Measurements from ENCODE around the gene ACAP3. TPM values are rescaled to one million over a fixed set of nuclear protein-coding genes. Genes with fewer than 3 reads are reported as not detected.

The ACAP3 gene
- total and polyA plus RNA-seq, 10 of the 15 experiments (the other 5 are each of a cell fraction or from before 2014, with no cell fraction given): 0.05 to 34.2 (median 7.1) TPM

- TF ChIP-seq REST (IDR thresholded peaks at IDR 0.05; ENCODE audit: low read depth, low read length): peak; percentile 21; the same call in 1 of the 2 replicates
- no peak for TF ChIP-seq ZNF384 (IDR thresholded peaks at IDR 0.05; ENCODE audit: borderline replicate concordance, low read depth, low read length)
- no peak for TF ChIP-seq NR2C2 (IDR thresholded peaks at IDR 0.05; ENCODE audit: borderline replicate concordance, control insufficient read depth, insufficient read length, low read depth)
- TF ChIP-seq SIN3A (IDR thresholded peaks at IDR 0.05; ENCODE audit: low read depth, low read length): no peak
- TF ChIP-seq TARDBP (IDR thresholded peaks at IDR 0.05; ENCODE audit: borderline replicate concordance): peak; percentile 84; the same call in 1 of the 2 replicates
- TF ChIP-seq NFYA (IDR thresholded peaks at IDR 0.05; ENCODE audit: borderline replicate concordance, low read depth, low read length): no peak
- TF ChIP-seq CEBPB (IDR thresholded peaks at IDR 0.05; ENCODE audit: borderline replicate concordance in 1 of 2, low read depth in 2 of 2, low read length in 2 of 2): no peak
- TF ChIP-seq, protein P1, sequence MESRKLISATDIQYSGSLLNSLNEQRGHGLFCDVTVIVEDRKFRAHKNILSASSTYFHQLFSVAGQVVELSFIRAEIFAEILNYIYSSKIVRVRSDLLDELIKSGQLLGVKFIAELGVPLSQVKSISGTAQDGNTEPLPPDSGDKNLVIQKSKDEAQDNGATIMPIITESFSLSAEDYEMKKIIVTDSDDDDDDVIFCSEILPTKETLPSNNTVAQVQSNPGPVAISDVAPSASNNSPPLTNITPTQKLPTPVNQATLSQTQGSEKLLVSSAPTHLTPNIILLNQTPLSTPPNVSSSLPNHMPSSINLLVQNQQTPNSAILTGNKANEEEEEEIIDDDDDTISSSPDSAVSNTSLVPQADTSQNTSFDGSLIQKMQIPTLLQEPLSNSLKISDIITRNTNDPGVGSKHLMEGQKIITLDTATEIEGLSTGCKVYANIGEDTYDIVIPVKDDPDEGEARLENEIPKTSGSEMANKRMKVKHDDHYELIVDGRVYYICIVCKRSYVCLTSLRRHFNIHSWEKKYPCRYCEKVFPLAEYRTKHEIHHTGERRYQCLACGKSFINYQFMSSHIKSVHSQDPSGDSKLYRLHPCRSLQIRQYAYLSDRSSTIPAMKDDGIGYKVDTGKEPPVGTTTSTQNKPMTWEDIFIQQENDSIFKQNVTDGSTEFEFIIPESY (IDR thresholded peaks at IDR 0.05): no peak
- TF ChIP-seq BRCA1 (IDR thresholded peaks at IDR 0.05; ENCODE audit: low read depth, low read length): no peak
- TF ChIP-seq ZNF24 (IDR thresholded peaks at IDR 0.05): peak; percentile 54; the same call in 1 of the 2 replicates
- no peak for TF ChIP-seq MTA2 (IDR thresholded peaks at IDR 0.05; ENCODE audit: low read depth)
- TF ChIP-seq YBX1 (IDR thresholded peaks at IDR 0.05): no peak
- no peak for TF ChIP-seq PML (IDR thresholded peaks at IDR 0.05; ENCODE audit: low read length)
- TF ChIP-seq EP300 (IDR thresholded peaks at IDR 0.05; ENCODE audit: borderline replicate concordance in 1 of 2, control insufficient read depth in 1 of 2, low read depth in 2 of 2, low read length in 2 of 2): no peak
- TF ChIP-seq, protein P2, sequence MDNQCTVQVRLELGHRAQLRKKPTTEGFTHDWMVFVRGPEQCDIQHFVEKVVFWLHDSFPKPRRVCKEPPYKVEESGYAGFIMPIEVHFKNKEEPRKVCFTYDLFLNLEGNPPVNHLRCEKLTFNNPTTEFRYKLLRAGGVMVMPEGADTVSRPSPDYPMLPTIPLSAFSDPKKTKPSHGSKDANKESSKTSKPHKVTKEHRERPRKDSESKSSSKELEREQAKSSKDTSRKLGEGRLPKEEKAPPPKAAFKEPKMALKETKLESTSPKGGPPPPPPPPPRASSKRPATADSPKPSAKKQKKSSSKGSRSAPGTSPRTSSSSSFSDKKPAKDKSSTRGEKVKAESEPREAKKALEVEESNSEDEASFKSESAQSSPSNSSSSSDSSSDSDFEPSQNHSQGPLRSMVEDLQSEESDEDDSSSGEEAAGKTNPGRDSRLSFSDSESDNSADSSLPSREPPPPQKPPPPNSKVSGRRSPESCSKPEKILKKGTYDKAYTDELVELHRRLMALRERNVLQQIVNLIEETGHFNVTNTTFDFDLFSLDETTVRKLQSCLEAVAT (IDR thresholded peaks at IDR 0.05): no peak
- TF ChIP-seq IRF5 (IDR thresholded peaks at IDR 0.05; ENCODE audit: borderline replicate concordance): no peak
- TF ChIP-seq DPF2 (IDR thresholded peaks at IDR 0.05): peak; percentile 66
- peak; percentile 53 for TF ChIP-seq RELA (IDR thresholded peaks at IDR 0.05; ENCODE audit: borderline replicate concordance, partially characterized antibody)
- 0 out of 2 replicates have a peak, but pooled peaks have one; percentile 50 for TF ChIP-seq POLR2AphosphoS5 (IDR thresholded peaks at IDR 0.05; ENCODE audit: low read length)
- TF ChIP-seq CBX3 (IDR thresholded peaks at IDR 0.05; ENCODE audit: borderline replicate concordance, low read depth): no peak
- TF ChIP-seq RUNX3 (IDR thresholded peaks at IDR 0.05; ENCODE audit: low read length): peak; percentile 51
- peak; percentile 83; the same call in 1 of the 2 replicates for TF ChIP-seq ASH2L (IDR thresholded peaks at IDR 0.05; ENCODE audit: borderline replicate concordance, low read depth)
- peak; percentile 97 for TF ChIP-seq NR2C1 (IDR thresholded peaks at IDR 0.05)
These were observed 34.0 kb downstream of the ACAP3 start, which contains the start of gene UBE2J2 (continued) for GRCh38 chr1:1273512-1274298.
